ENCODE measurements around the gene COL4A1. TPM values are rescaled to one million over a fixed set of nuclear protein-coding genes. Genes with fewer than 3 reads are reported as not detected.

The COL4A1 gene
- total RNA-seq, 1 donor from 2014 or later = 120 TPM

- no peaks in the 10 kb centered on the region for H3K27me3 ChIP-seq (ENCODE audit: low read depth)
- no peak for TF ChIP-seq CTCF (IDR thresholded peaks at IDR 0.05; ENCODE audit: borderline replicate concordance)
- intact Hi-C loops (cut with micrococcal nuclease) = no loop called here
- peaks cover 36% of the 10 kb centered on the region for H3K9me3 ChIP-seq (replicated peaks)
- no peak overlapping the region for H3K4me3 ChIP-seq
- no peak overlapping the region for H3K27ac ChIP-seq (replicated peaks)
- H3K4me1 ChIP-seq = peaks cover 29% of the 10 kb centered on the region
- DNase-seq = no peak
- no peaks in the 10 kb centered on the region for H3K36me3 ChIP-seq
These were observed 203.9 kb downstream of the COL4A1 start for GRCh38 chr13:110103026-110103425.

- DNase-seq = no peak
- H3K27me3 ChIP-seq (ENCODE audit: low read depth) = no peaks in the 10 kb centered on the region
- intact Hi-C loops (cut with micrococcal nuclease) = no loop called here
These were observed 204.9 kb downstream of the COL4A1 start for GRCh38 chr13:110102053-110102452.

GRCh38 chr13:110099922-110100321 lies 207.0 kb downstream of the COL4A1 start:
- H3K9me3 ChIP-seq (replicated peaks) = peaks cover 36% of the 10 kb centered on the region
- TF ChIP-seq CTCF (IDR thresholded peaks at IDR 0.05; ENCODE audit: borderline replicate concordance) = no peak
- H3K27ac ChIP-seq (replicated peaks) = no peak overlapping the region
- H3K36me3 ChIP-seq = no peaks in the 10 kb centered on the region
- no peak for DNase-seq
- peaks cover 12% of the 10 kb centered on the region for H3K4me1 ChIP-seq
- H3K27me3 ChIP-seq (ENCODE audit: low read depth) = no peaks in the 10 kb centered on the region
- H3K4me3 ChIP-seq = no peak overlapping the region
- intact Hi-C loops (cut with micrococcal nuclease) = no loop called here

More at GRCh38 chr13:110102053-110102452, 204.9 kb downstream of the COL4A1 start:
- H3K27ac ChIP-seq (replicated peaks) = no peak overlapping the region
- peaks cover 36% of the 10 kb centered on the region for H3K9me3 ChIP-seq (replicated peaks)
- H3K36me3 ChIP-seq = no peaks in the 10 kb centered on the region
- TF ChIP-seq CTCF (IDR thresholded peaks at IDR 0.05; ENCODE audit: borderline replicate concordance) = no peak
- H3K4me1 ChIP-seq = peaks cover 24% of the 10 kb centered on the region
- no peak overlapping the region for H3K4me3 ChIP-seq

Small RNAs within 50 kb of the gene (microRNA-seq; reads per million reads assigned to microRNA genes)
- not detected for gene MIR8073

Other genes with a start within 250 kb of the COL4A1 start
- gene COL4A2, start 127 bp upstream of the COL4A1 start, total RNA-seq = 117 TPM

Measured in left ventricle myocardium inferior (tissue), 1 donor.